GM13976 (cell line): Measurements from ENCODE around the gene TOM1L2.

Experiments used
- DNase-seq: peaks from one replicate; pipeline ENCODE4 v3.0.0; 2012; ENCODE audit warnings: low spot score
- CTCF ChIP-seq: IDR thresholded peaks from 2 replicates; pipeline ENCODE4 v1.5.1; 2012; ENCODE audit warnings: borderline replicate concordance, mild to moderate bottlenecking; ENCODE audit not compliant: insufficient read depth; ENCODE audit errors: extremely low read depth, missing control alignments, control extremely low read depth
- in situ Hi-C: fragments of 300-500 bp; cut with MboI; formaldehyde crosslinking; loops from one replicate; pipeline ENCODE4 v1.12.0; 2022; ENCODE audit warnings: low sequenced_read_pairs, mixed read lengths, inconsistent platforms; ENCODE audit not compliant: unreplicated experiment

TOM1L2 gene

GRCh38 chr17:17848311-17849082 lies 123.7 kb downstream of the TOM1L2 start:
- TF ChIP-seq CTCF, result no peak
- DNase-seq, result no peak
- in situ Hi-C loops, result no loop called here

- TF ChIP-seq CTCF, result no peak
- in situ Hi-C loops, result no loop called here
- DNase-seq, result no peak
Observed at GRCh38 chr17:17847726-17848125, 124.5 kb downstream of the TOM1L2 start.

GRCh38 chr17:17847118-17847689 lies 125.0 kb downstream of the TOM1L2 start:
- in situ Hi-C loops, result no loop called here
- TF ChIP-seq CTCF, result no peak

GRCh38 chr17:17846645-17847044 lies 125.6 kb downstream of the TOM1L2 start:
- no peak for TF ChIP-seq CTCF
- in situ Hi-C loops, result no loop called here
- no peak for DNase-seq

More at GRCh38 chr17:17847118-17847689, 125.0 kb downstream of the TOM1L2 start:
- DNase-seq, result no peak

- in situ Hi-C loops, result no loop called here
- TF ChIP-seq CTCF, result no peak
- DNase-seq, result no peak
Observed at GRCh38 chr17:17846003-17846402, 126.2 kb downstream of the TOM1L2 start.

- in situ Hi-C loops, result no loop called here
- no peak for TF ChIP-seq CTCF
- DNase-seq, result no peak
Observed at GRCh38 chr17:17845046-17845775, 127.0 kb downstream of the TOM1L2 start.
